MM.1S (cell line): Measurements from ENCODE around the gene GRIN3A.

Source experiments
- DNase-seq: peaks from one replicate; pipeline ENCODE4 v3.0.0-alpha.2; 2015
- H2AFZ ChIP-seq: fragments of 300-600 bp; sonication (generic); 2 replicates; pipeline ENCODE4 v1.6.0; 2016; ENCODE audit warnings: antibody characterized with exemption, low read length
- H3F3A ChIP-seq: fragments of 300-600 bp; sonication (generic); 2 replicates; pipeline ENCODE4 v1.6.1; 2016; ENCODE audit warnings: mild to moderate bottlenecking, antibody characterized with exemption, low read length, moderate library complexity, mixed read lengths; ENCODE audit not compliant: insufficient read depth
- H3K27ac ChIP-seq: fragments of 300-600 bp; sonication (generic); 2 replicates; pipeline ENCODE4 v1.5.1; 2016; ENCODE audit warnings: mild to moderate bottlenecking, low read length
- H3K27me3 ChIP-seq: fragments of 300-600 bp; sonication (generic); replicated peaks from 2 replicates; pipeline ENCODE4 v1.6.0; 2016; ENCODE audit warnings: low read length; ENCODE audit not compliant: insufficient read depth
- H3K36me3 ChIP-seq: fragments of 300-600 bp; sonication (generic); replicated peaks from 2 replicates; pipeline ENCODE4 v1.6.1; 2016; ENCODE audit warnings: mild to moderate bottlenecking, low read length, mixed read lengths; ENCODE audit not compliant: insufficient read depth
- H3K4me1 ChIP-seq: fragments of 300-600 bp; sonication (generic); 2 replicates; pipeline ENCODE4 v1.6.1; 2016; ENCODE audit warnings: low read length, mixed read lengths
- H3K4me2 ChIP-seq: fragments of 300-600 bp; sonication (generic); 2 replicates; pipeline ENCODE4 v1.6.0; 2016; ENCODE audit warnings: low read depth, low read length
- H3K4me3 ChIP-seq: fragments of 300-600 bp; sonication (generic); 2 replicates; pipeline ENCODE4 v1.5.1; 2016; ENCODE audit warnings: low read length, mixed read lengths
- H3K79me2 ChIP-seq: fragments of 300-600 bp; sonication (generic); 2 replicates; pipeline ENCODE4 v1.6.1; 2016; ENCODE audit warnings: mixed run types, low read length, mixed read lengths
- H3K9ac ChIP-seq: fragments of 300-600 bp; sonication (generic); 2 replicates; pipeline ENCODE4 v1.6.1; 2016; ENCODE audit warnings: low read length, mixed read lengths
- H3K9me2 ChIP-seq: fragments of 300-600 bp; sonication (generic); replicated peaks from 2 replicates; pipeline ENCODE4 v1.6.1; 2016; ENCODE audit warnings: mild to moderate bottlenecking, low read length, mixed read lengths; ENCODE audit not compliant: insufficient read depth
- H3K9me3 ChIP-seq: fragments of 300-600 bp; sonication (generic); replicated peaks from 2 replicates; pipeline ENCODE4 v1.6.1; 2016; ENCODE audit warnings: mild to moderate bottlenecking, low read length, mixed read lengths; ENCODE audit not compliant: insufficient read depth
- H4K20me1 ChIP-seq: fragments of 300-600 bp; sonication (generic); 2 replicates; pipeline ENCODE4 v1.6.1; 2016; ENCODE audit warnings: mild to moderate bottlenecking, low read length, moderate library complexity, mixed read lengths; ENCODE audit not compliant: insufficient read depth
- EZH2 ChIP-seq: fragments of 300-600 bp; sonication (generic); optimal IDR thresholded peaks from 2 replicates; pipeline ENCODE3; 2017; ENCODE audit warnings: low read depth, mild to moderate bottlenecking, antibody characterized with exemption, low read length, mixed read lengths
- EZH2phosphoT487 ChIP-seq: fragments of 300-600 bp; sonication (generic); IDR thresholded peaks from 2 replicates; pipeline ENCODE4 v1.6.1; 2018; ENCODE audit warnings: antibody characterized with exemption, low read length
- TF ChIP-seq, protein P1 (sequence below): fragments of 300-600 bp; sonication (generic); IDR thresholded peaks from 2 replicates; pipeline ENCODE4 v1.5.1; 2016; ENCODE audit warnings: antibody characterized with exemption, low read length, mixed read lengths

Gene GRIN3A

GRCh38 chr9:101706997-101707396 is 31.4 kb downstream of the GRIN3A start:
- TF ChIP-seq, protein P1, sequence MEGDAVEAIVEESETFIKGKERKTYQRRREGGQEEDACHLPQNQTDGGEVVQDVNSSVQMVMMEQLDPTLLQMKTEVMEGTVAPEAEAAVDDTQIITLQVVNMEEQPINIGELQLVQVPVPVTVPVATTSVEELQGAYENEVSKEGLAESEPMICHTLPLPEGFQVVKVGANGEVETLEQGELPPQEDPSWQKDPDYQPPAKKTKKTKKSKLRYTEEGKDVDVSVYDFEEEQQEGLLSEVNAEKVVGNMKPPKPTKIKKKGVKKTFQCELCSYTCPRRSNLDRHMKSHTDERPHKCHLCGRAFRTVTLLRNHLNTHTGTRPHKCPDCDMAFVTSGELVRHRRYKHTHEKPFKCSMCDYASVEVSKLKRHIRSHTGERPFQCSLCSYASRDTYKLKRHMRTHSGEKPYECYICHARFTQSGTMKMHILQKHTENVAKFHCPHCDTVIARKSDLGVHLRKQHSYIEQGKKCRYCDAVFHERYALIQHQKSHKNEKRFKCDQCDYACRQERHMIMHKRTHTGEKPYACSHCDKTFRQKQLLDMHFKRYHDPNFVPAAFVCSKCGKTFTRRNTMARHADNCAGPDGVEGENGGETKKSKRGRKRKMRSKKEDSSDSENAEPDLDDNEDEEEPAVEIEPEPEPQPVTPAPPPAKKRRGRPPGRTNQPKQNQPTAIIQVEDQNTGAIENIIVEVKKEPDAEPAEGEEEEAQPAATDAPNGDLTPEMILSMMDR, result no peak
- Histone ChIP-seq H3K9me2 (no peaks in the 10 kb centered on the region), H3K9ac (no peak overlapping the region), H3K4me2 (no peak overlapping the region), H3K79me2 (no peaks in the 10 kb centered on the region), H3K27ac (no peak overlapping the region), H3K27me3 (no peaks in the 10 kb centered on the region), H4K20me1 (no peaks in the 10 kb centered on the region), H3K36me3 (no peaks in the 10 kb centered on the region), H2AFZ (no peak overlapping the region), H3K9me3 (no peaks in the 10 kb centered on the region), H3K4me1 (no peaks in the 10 kb centered on the region), H3F3A (no peaks in the 10 kb centered on the region; the same call in 1 of the 2 replicates), H3K4me3 (no peak overlapping the region)
- no peak for DNase-seq

- no peak overlapping the region for H2AFZ ChIP-seq
- H3K36me3 ChIP-seq, result no peaks in the 10 kb centered on the region
- no peak overlapping the region for H3K9ac ChIP-seq
- H3K9me3 ChIP-seq, result no peaks in the 10 kb centered on the region
- H4K20me1 ChIP-seq, result no peaks in the 10 kb centered on the region
- TF ChIP-seq EZH2 (no peak), EZH2phosphoT487 (no peak)
- TF ChIP-seq, protein P1, result no peak
- no peak for DNase-seq
- no peaks in the 10 kb centered on the region for H3K79me2 ChIP-seq
- no peak overlapping the region for H3K4me2 ChIP-seq
- no peaks in the 10 kb centered on the region for H3K9me2 ChIP-seq
- H3K27ac ChIP-seq, result no peak overlapping the region
- H3K4me3 ChIP-seq, result no peak overlapping the region
- H3F3A ChIP-seq, result no peaks in the 10 kb centered on the region; the same call in 1 of the 2 replicates
- H3K4me1 ChIP-seq, result no peaks in the 10 kb centered on the region
- no peaks in the 10 kb centered on the region for H3K27me3 ChIP-seq
Observed at GRCh38 chr9:101706261-101706798, 32.1 kb downstream of the GRIN3A start.

DNA sequence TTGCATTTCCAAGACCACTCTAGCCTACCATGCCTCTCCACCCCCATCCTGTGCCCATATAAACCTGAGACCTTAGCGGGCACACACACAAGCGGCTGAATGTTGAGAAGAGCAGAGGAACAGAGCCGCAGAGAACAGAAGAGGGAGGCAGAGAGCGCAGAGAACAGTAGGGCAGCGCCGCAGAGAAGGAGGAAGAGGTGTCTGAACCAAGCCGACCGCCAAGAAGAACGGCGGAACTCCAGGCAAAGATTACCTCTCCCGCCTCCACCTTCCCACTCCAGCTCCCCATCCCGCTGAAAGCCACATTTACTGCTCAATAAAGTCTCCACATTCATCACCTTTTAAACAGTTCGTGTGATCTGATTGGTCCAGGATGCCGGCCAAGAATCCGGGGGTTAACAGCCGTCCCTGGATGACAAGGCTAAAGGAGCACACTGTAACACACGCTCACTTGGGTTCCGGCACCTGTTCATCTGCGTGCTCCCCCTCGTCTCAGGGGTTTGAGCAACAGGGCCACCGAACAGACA is 33.2 kb downstream of the GRIN3A start:
- H3K9me2 ChIP-seq, result no peaks in the 10 kb centered on the region
- H3K4me3 ChIP-seq, result no peak overlapping the region
- H3K36me3 ChIP-seq, result no peaks in the 10 kb centered on the region
- no peaks in the 10 kb centered on the region; the same call in 1 of the 2 replicates for H3K9me3 ChIP-seq
- H2AFZ ChIP-seq, result no peak overlapping the region
- H3F3A ChIP-seq, result no peaks in the 10 kb centered on the region; the same call in 1 of the 2 replicates
- no peaks in the 10 kb centered on the region for H3K4me1 ChIP-seq
- no peak overlapping the region for H3K9ac ChIP-seq
- H3K4me2 ChIP-seq, result no peak overlapping the region
- no peak overlapping the region for H3K27ac ChIP-seq
- no peaks in the 10 kb centered on the region for H3K79me2 ChIP-seq
- H3K27me3 ChIP-seq, result no peaks in the 10 kb centered on the region
- TF ChIP-seq, protein P1, result no peak
- TF ChIP-seq EZH2, result no peak
- no peak for TF ChIP-seq EZH2phosphoT487
- no peak for DNase-seq
- no peaks in the 10 kb centered on the region for H4K20me1 ChIP-seq
